ENCODE results near the gene PPFIA2.
A peak's percentile ranks its signal among the peaks of the same experiment; 100 is the strongest.

Gene PPFIA2

GRCh38 chr12:81347404-81347803 lies 411.7 kb downstream of the PPFIA2 start:
- DNase-seq (ENCODE audit: low read depth): no peak

- DNase-seq (ENCODE audit: low read depth): no peak
Observed at GRCh38 chr12:81340910-81341309, 418.2 kb downstream of the PPFIA2 start.

GRCh38 chr12:81339071-81339470 lies 420.1 kb downstream of the PPFIA2 start:
- no peak for DNase-seq (ENCODE audit: low read depth)

GRCh38 chr12:81337886-81338285 lies 421.3 kb downstream of the PPFIA2 start:
- no peak for DNase-seq (ENCODE audit: low read depth)

GRCh38 chr12:81333812-81334211 lies 425.3 kb downstream of the PPFIA2 start:
- DNase-seq (ENCODE audit: low read depth): no peak

- no peak for DNase-seq (ENCODE audit: low read depth)
Observed at GRCh38 chr12:81332054-81332453, 427.1 kb downstream of the PPFIA2 start.

- DNase-seq (ENCODE audit: low read depth): no peak
Observed at GRCh38 chr12:81330480-81330879, 428.7 kb downstream of the PPFIA2 start.

GRCh38 chr12:81329085-81329484 lies 430.1 kb downstream of the PPFIA2 start:
- DNase-seq (ENCODE audit: low read depth): no peak

- no peak for DNase-seq (ENCODE audit: low read depth)
Observed at GRCh38 chr12:81327425-81327824, 431.7 kb downstream of the PPFIA2 start.

GRCh38 chr12:81325086-81325485 lies 434.1 kb downstream of the PPFIA2 start:
- DNase-seq (ENCODE audit: low read depth): no peak

GRCh38 chr12:81314903-81315531 lies 444.1 kb downstream of the PPFIA2 start:
- DNase-seq (ENCODE audit: low read depth): no peak

- DNase-seq (ENCODE audit: low read depth): no peak
Observed at GRCh38 chr12:81303935-81304334, 455.2 kb downstream of the PPFIA2 start.

GRCh38 chr12:81300454-81300853 lies 458.7 kb downstream of the PPFIA2 start:
- no peak for DNase-seq (ENCODE audit: low read depth)

GRCh38 chr12:81297601-81298000 lies 461.5 kb downstream of the PPFIA2 start:
- DNase-seq (ENCODE audit: low read depth): no peak

GRCh38 chr12:81296556-81297305 lies 462.4 kb downstream of the PPFIA2 start:
- DNase-seq (ENCODE audit: low read depth): peak; percentile 69

- DNase-seq (ENCODE audit: low read depth): no peak
Observed at GRCh38 chr12:81295251-81295650, 463.9 kb downstream of the PPFIA2 start.

- DNase-seq (ENCODE audit: low read depth): peak; percentile 70
Observed at GRCh38 chr12:81294325-81295190, 464.6 kb downstream of the PPFIA2 start.

GRCh38 chr12:81288651-81289050 lies 470.5 kb downstream of the PPFIA2 start:
- no peak for DNase-seq (ENCODE audit: low read depth)

GRCh38 chr12:81284137-81284536 lies 475.0 kb downstream of the PPFIA2 start:
- DNase-seq (ENCODE audit: low read depth): no peak

- no peak for DNase-seq (ENCODE audit: low read depth)
Observed at GRCh38 chr12:81274637-81275529, 484.3 kb downstream of the PPFIA2 start.

GRCh38 chr12:81270385-81270784 lies 488.8 kb downstream of the PPFIA2 start:
- no peak for DNase-seq (ENCODE audit: low read depth)

- no peak for DNase-seq (ENCODE audit: low read depth)
Observed at GRCh38 chr12:81263072-81263471, 496.1 kb downstream of the PPFIA2 start.
